HG03159 (cell line): Measurements from ENCODE around the gene CRB3.

Experiments used
- ATAC-seq: cut with Tn5 transposase; IDR thresholded peaks from one replicate; pipeline ENCODE4 v1.9.1; 2021; ENCODE audit warnings: mild to moderate bottlenecking, moderate library complexity; ENCODE audit not compliant: unreplicated experiment

The CRB3 gene

GRCh38 chr19:6465663-6466062, 1.6 kb downstream of the CRB3 start:
- no peak for ATAC-seq

- ATAC-seq: no peak
Observed at GRCh38 chr19:6466526-6467248, 2.6 kb downstream of the CRB3 start.

GRCh38 chr19:6467384-6467783, 3.3 kb downstream of the CRB3 start:
- ATAC-seq: no peak

GRCh38 chr19:6470173-6470572, 6.1 kb downstream of the CRB3 start:
- ATAC-seq: no peak

GRCh38 chr19:6471076-6471475, 7.0 kb downstream of the CRB3 start:
- no peak for ATAC-seq

GRCh38 chr19:6472713-6473112, 8.6 kb downstream of the CRB3 start:
- no peak for ATAC-seq

- ATAC-seq: no peak
Observed at GRCh38 chr19:6473647-6474046, 9.6 kb downstream of the CRB3 start.

- ATAC-seq: no peak
Observed at GRCh38 chr19:6475321-6476108, 11.4 kb downstream of the CRB3 start.

- no peak for ATAC-seq
Observed at GRCh38 chr19:6476155-6476895, 12.3 kb downstream of the CRB3 start.

GRCh38 chr19:6476896-6477431, 12.9 kb downstream of the CRB3 start:
- ATAC-seq: no peak

- ATAC-seq: no peak
Observed at GRCh38 chr19:6478815-6479214, 14.7 kb downstream of the CRB3 start.

GRCh38 chr19:6479836-6480398, 15.8 kb downstream of the CRB3 start:
- no peak for ATAC-seq

GRCh38 chr19:6480848-6481415, 16.9 kb downstream of the CRB3 start:
- ATAC-seq: no peak

- peak; percentile 64 for ATAC-seq
Observed at GRCh38 chr19:6481541-6482342, 17.7 kb downstream of the CRB3 start, which contains the start of gene DENND1C. Gene DENND1C, minus strand, starts transcription at chr19:6481787. Its CDS starts 92 bp downstream, at chr19:6481695.

- ATAC-seq: no peak
Observed at GRCh38 chr19:6482343-6482686, 18.2 kb downstream of the CRB3 start.

GRCh38 chr19:6483235-6483634, 19.2 kb downstream of the CRB3 start:
- ATAC-seq: no peak

- ATAC-seq: no peak
Observed at GRCh38 chr19:6484230-6484629, 20.2 kb downstream of the CRB3 start.

GRCh38 chr19:6484831-6485230, 20.8 kb downstream of the CRB3 start:
- ATAC-seq: no peak

- no peak for ATAC-seq
Observed at GRCh38 chr19:6489278-6490061, 25.4 kb downstream of the CRB3 start.
